HL-60/S4 treated with retinoic acid at 250 ng/mL for 4 days and 3 days (cell line): ENCODE results near the gene ITIH4.

Source experiments
- in situ Hi-C: fragments of 300-500 bp; cut with MboI; formaldehyde crosslinking; loops from 2 replicates; pipeline ENCODE4 v1.7.0; 2022; ENCODE audit warnings: low sequenced_read_pairs

The ITIH4 gene

GRCh38 chr3:52834871-52835501 is 4.5 kb upstream of the ITIH4 start, which contains the start of gene MUSTN1:
Gene MUSTN1, minus strand, starts transcription at chr3:52835019. Its CDS starts 71 bp downstream, at chr3:52834948.
- in situ Hi-C loops = no loop called here

GRCh38 chr3:52833202-52833601 is 2.7 kb upstream of the ITIH4 start:
- in situ Hi-C loops = no loop called here

- in situ Hi-C loops = no loop called here
Measured at GRCh38 chr3:52831500-52832301, 1.2 kb upstream of the ITIH4 start.

- in situ Hi-C loops = no loop called here
Measured at GRCh38 chr3:52829906-52830463, 487 bp downstream of the ITIH4 start.

- in situ Hi-C loops = no loop called here
Measured at GRCh38 chr3:52829482-52829881, 990 bp downstream of the ITIH4 start.

GRCh38 chr3:52827866-52828376 is 2.6 kb downstream of the ITIH4 start:
- in situ Hi-C loops = no loop called here

- in situ Hi-C loops = no loop called here
Measured at GRCh38 chr3:52827441-52827840, 3.0 kb downstream of the ITIH4 start.

- in situ Hi-C loops = no loop called here
Measured at GRCh38 chr3:52824037-52824436, 6.4 kb downstream of the ITIH4 start.

GRCh38 chr3:52822363-52822762 is 8.1 kb downstream of the ITIH4 start:
- in situ Hi-C loops = no loop called here

- in situ Hi-C loops = no loop called here
Measured at GRCh38 chr3:52820736-52821135, 9.7 kb downstream of the ITIH4 start.

- in situ Hi-C loops = no loop called here
Measured at GRCh38 chr3:52819936-52820335, 10.5 kb downstream of the ITIH4 start.

- in situ Hi-C loops = no loop called here
Measured at GRCh38 chr3:52817860-52818259, 12.6 kb downstream of the ITIH4 start.

GRCh38 chr3:52817221-52817620 is 13.3 kb downstream of the ITIH4 start:
- in situ Hi-C loops = no loop called here

GRCh38 chr3:52816654-52817053 is 13.8 kb downstream of the ITIH4 start:
- in situ Hi-C loops = no loop called here

GRCh38 chr3:52816199-52816598 is 14.3 kb downstream of the ITIH4 start:
- in situ Hi-C loops = no loop called here

- in situ Hi-C loops = no loop called here
Measured at GRCh38 chr3:52813810-52814209, 16.7 kb downstream of the ITIH4 start.

GRCh38 chr3:52811452-52812011 is 18.9 kb downstream of the ITIH4 start:
- in situ Hi-C loops = no loop called here

GRCh38 chr3:52810923-52811322 is 19.5 kb downstream of the ITIH4 start:
- in situ Hi-C loops = no loop called here

- in situ Hi-C loops = no loop called here
Measured at GRCh38 chr3:52809662-52810377, 20.7 kb downstream of the ITIH4 start.

- in situ Hi-C loops = no loop called here
Measured at GRCh38 chr3:52809149-52809548, 21.3 kb downstream of the ITIH4 start.
